ENCODE measurements around the gene PPP2R5B.

PPP2R5B gene

GRCh38 chr11:64932324-64932723, 7.8 kb downstream of the PPP2R5B start:
- no peak overlapping the region for H3K27ac ChIP-seq (replicated peaks)
- no peak for TF ChIP-seq SPI1 (IDR thresholded peaks at IDR 0.05; ENCODE audit: borderline replicate concordance, low read depth)
- no peak for TF ChIP-seq REST (IDR thresholded peaks at IDR 0.05; ENCODE audit: insufficient replicate concordance, low read depth)
- no peak for TF ChIP-seq POLR2AphosphoS5 (IDR thresholded peaks at IDR 0.05; ENCODE audit: low read depth)
- no peak for TF ChIP-seq CTCF (IDR thresholded peaks at IDR 0.05; ENCODE audit: insufficient read depth, low read length)
- no peak for TF ChIP-seq GABPA (IDR thresholded peaks at IDR 0.05; ENCODE audit: low read depth)
- DNase-seq (ENCODE audit: low read depth in 1 of 2, low spot score in 1 of 2) = no peak
- no peak overlapping the region for H3K4me3 ChIP-seq (replicated peaks; ENCODE audit: insufficient read depth, low read length)
- H3K27me3 ChIP-seq (ENCODE audit: insufficient read depth, poor library complexity, severe bottlenecking) = no peaks in the 10 kb centered on the region

- Histone ChIP-seq H3K27ac (replicated peaks) (no peak overlapping the region), H3K4me3 (replicated peaks; ENCODE audit: insufficient read depth, low read length) (no peak overlapping the region)
- DNase-seq (ENCODE audit: low read depth in 1 of 2, low spot score in 1 of 2) = no peak
These were observed 8.9 kb downstream of the PPP2R5B start for GRCh38 chr11:64933213-64933934.

More at GRCh38 chr11:64933213-64933934, 8.9 kb downstream of the PPP2R5B start:
- H3K27me3 ChIP-seq (ENCODE audit: insufficient read depth, poor library complexity, severe bottlenecking) = no peaks in the 10 kb centered on the region
- TF ChIP-seq REST (IDR thresholded peaks at IDR 0.05; ENCODE audit: insufficient replicate concordance, low read depth) (no peak), POLR2AphosphoS5 (IDR thresholded peaks at IDR 0.05; ENCODE audit: low read depth) (no peak), CTCF (IDR thresholded peaks at IDR 0.05; ENCODE audit: insufficient read depth, low read length) (no peak)
